HG03196 (cell line): ENCODE data around the gene SLC39A11.
"Not testable (repeated sequence)": the region's sequence is repeated elsewhere in the genome, so short reads cannot be mapped to it uniquely, and the experiment has no call there.

ENCODE experiments used
- ATAC-seq: cut with Tn5 transposase; IDR thresholded peaks from one replicate; pipeline ENCODE4 v1.9.1; 2021; ENCODE audit not compliant: unreplicated experiment

Gene SLC39A11

GRCh38 chr17:73111386-73111785 is 18.9 kb upstream of the SLC39A11 start:
- no peak for ATAC-seq

- ATAC-seq: no peak
Measured at GRCh38 chr17:73107191-73107590, 14.7 kb upstream of the SLC39A11 start.

GRCh38 chr17:73105431-73105830 is 12.9 kb upstream of the SLC39A11 start:
- no peak for ATAC-seq

- ATAC-seq: no peak
Measured at GRCh38 chr17:73104450-73104849, 12.0 kb upstream of the SLC39A11 start.

- no peak for ATAC-seq
Measured at GRCh38 chr17:73103641-73104335, 11.3 kb upstream of the SLC39A11 start.

GRCh38 chr17:73101031-73101430 is 8.5 kb upstream of the SLC39A11 start:
- no peak for ATAC-seq

GRCh38 chr17:73100363-73100762 is 7.9 kb upstream of the SLC39A11 start:
- ATAC-seq: no peak

GRCh38 chr17:73099511-73099910 is 7.0 kb upstream of the SLC39A11 start:
- no peak for ATAC-seq

GRCh38 chr17:73098919-73099318 is 6.4 kb upstream of the SLC39A11 start:
- no peak for ATAC-seq

GRCh38 chr17:73097973-73098765 is 5.7 kb upstream of the SLC39A11 start:
- ATAC-seq: not testable (repeated sequence)

- ATAC-seq: no peak
Measured at GRCh38 chr17:73096866-73097265, 4.4 kb upstream of the SLC39A11 start.

GRCh38 chr17:73096211-73096610 is 3.7 kb upstream of the SLC39A11 start:
- ATAC-seq: no peak

GRCh38 chr17:73093286-73093685 is 798 bp upstream of the SLC39A11 start:
- ATAC-seq: no peak

GRCh38 chr17:73091770-73092522 is 542 bp downstream of the SLC39A11 start:
- peak; percentile 8 for ATAC-seq

GRCh38 chr17:73091410-73091769 is 1.1 kb downstream of the SLC39A11 start:
- no peak for ATAC-seq

- no peak for ATAC-seq
Measured at GRCh38 chr17:73090396-73091202, 1.9 kb downstream of the SLC39A11 start.

- no peak for ATAC-seq
Measured at GRCh38 chr17:73089322-73090317, 2.9 kb downstream of the SLC39A11 start.

GRCh38 chr17:73088561-73088960 is 3.9 kb downstream of the SLC39A11 start:
- no peak for ATAC-seq

- no peak for ATAC-seq
Measured at GRCh38 chr17:73083432-73083831, 9.1 kb downstream of the SLC39A11 start.

- no peak for ATAC-seq
Measured at GRCh38 chr17:73074566-73074965, 17.9 kb downstream of the SLC39A11 start.
